ENCODE results near the gene KCNJ10.

KCNJ10 gene

GRCh38 chr1:160077486-160077885 lies 7.5 kb upstream of the KCNJ10 start:
- TF ChIP-seq OSR1 (CRISPR knock-in tag; IDR thresholded peaks at IDR 0.05) (no peak), ESRRG (CRISPR knock-in tag; IDR thresholded peaks at IDR 0.05) (no peak), ZFP30 (CRISPR knock-in tag; IDR thresholded peaks at IDR 0.05) (no peak), TCF4 (CRISPR knock-in tag; IDR thresholded peaks at IDR 0.05; ENCODE audit: borderline replicate concordance) (no peak), TOX (CRISPR knock-in tag; IDR thresholded peaks at IDR 0.05; ENCODE audit: borderline replicate concordance) (no peak), GLIS3 (CRISPR knock-in tag; IDR thresholded peaks at IDR 0.05) (no peak), RARB (CRISPR knock-in tag; IDR thresholded peaks at IDR 0.05) (no peak), ZC3H10 (CRISPR knock-in tag; IDR thresholded peaks at IDR 0.05) (no peak), CREB5 (CRISPR knock-in tag; IDR thresholded peaks at IDR 0.05; ENCODE audit: low read depth) (no peak), ZNF565 (CRISPR knock-in tag; conservative IDR thresholded peaks at IDR 0.05; ENCODE audit: low read depth) (no peak), ISL1 (CRISPR knock-in tag; IDR thresholded peaks at IDR 0.05) (no peak)
- TF ChIP-seq, protein P1, sequence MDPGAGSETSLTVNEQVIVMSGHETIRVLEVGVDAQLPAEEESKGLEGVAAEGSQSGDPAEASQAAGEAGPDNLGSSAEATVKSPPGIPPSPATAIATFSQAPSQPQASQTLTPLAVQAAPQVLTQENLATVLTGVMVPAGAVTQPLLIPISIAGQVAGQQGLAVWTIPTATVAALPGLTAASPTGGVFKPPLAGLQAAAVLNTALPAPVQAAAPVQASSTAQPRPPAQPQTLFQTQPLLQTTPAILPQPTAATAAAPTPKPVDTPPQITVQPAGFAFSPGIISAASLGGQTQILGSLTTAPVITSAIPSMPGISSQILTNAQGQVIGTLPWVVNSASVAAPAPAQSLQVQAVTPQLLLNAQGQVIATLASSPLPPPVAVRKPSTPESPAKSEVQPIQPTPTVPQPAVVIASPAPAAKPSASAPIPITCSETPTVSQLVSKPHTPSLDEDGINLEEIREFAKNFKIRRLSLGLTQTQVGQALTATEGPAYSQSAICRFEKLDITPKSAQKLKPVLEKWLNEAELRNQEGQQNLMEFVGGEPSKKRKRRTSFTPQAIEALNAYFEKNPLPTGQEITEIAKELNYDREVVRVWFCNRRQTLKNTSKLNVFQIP (CRISPR knock-in tag; IDR thresholded peaks at IDR 0.05; ENCODE audit: borderline replicate concordance, low read depth), result no peak
- no peak for ATAC-seq

DNA sequence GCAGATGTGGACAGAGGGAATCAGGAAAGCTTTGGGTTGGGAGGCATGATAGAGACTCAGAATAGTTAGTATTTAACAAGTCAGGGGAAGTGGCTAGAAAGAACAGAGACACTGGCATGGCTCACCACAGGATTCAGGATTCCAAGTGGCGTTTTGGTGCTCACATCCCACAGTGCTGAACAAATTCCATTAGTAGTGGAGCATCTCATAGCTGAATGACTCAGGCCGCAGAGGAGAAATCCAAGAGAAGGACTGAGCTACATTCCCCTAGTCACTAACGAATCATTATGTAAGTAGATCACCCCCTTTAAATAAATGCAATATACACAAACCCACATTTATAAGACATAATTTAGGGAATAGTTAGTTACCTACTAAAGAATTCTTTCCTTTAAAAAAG lies 6.3 kb upstream of the KCNJ10 start:
- no peak for TF ChIP-seq ZFP30 (CRISPR knock-in tag; IDR thresholded peaks at IDR 0.05)
- ATAC-seq, result no peak

DNA sequence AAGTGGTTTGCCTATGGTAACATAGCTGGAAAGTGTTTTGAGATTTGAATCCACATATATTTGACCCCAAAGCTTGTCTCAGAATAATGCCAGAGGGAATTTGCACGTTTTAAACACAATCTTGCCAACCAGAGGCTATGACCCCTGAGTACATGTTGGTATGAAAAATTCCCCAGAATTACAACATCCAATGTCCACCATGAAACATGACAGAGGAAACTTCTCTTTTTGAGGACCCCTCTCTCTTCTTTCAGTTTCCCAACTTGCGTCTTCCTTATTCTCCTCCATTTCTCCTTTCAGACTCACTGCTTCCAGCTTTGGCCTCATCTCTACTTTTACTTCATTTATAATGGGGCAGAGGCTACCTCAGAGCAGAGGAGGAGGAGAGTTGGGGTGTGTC lies 5.9 kb upstream of the KCNJ10 start:
- TF ChIP-seq PPARA (CRISPR knock-in tag; IDR thresholded peaks at IDR 0.05; ENCODE audit: borderline replicate concordance) (no peak), PATZ1 (CRISPR knock-in tag; IDR thresholded peaks at IDR 0.05; ENCODE audit: borderline replicate concordance) (no peak), ARNTL (CRISPR knock-in tag; IDR thresholded peaks at IDR 0.05; ENCODE audit: borderline replicate concordance, low read depth) (no peak), CSDC2 (CRISPR knock-in tag; IDR thresholded peaks at IDR 0.05) (no peak), ZNF70 (CRISPR knock-in tag; IDR thresholded peaks at IDR 0.05) (no peak), TOX (CRISPR knock-in tag; IDR thresholded peaks at IDR 0.05; ENCODE audit: borderline replicate concordance) (no peak), TCF4 (CRISPR knock-in tag; IDR thresholded peaks at IDR 0.05; ENCODE audit: borderline replicate concordance) (no peak), OSR1 (CRISPR knock-in tag; IDR thresholded peaks at IDR 0.05) (no peak), BACH2 (CRISPR knock-in tag; IDR thresholded peaks at IDR 0.05; ENCODE audit: borderline replicate concordance) (no peak), ZFP3 (CRISPR knock-in tag; IDR thresholded peaks at IDR 0.05) (no peak), ZC3H10 (CRISPR knock-in tag; IDR thresholded peaks at IDR 0.05) (no peak), RARB (CRISPR knock-in tag; IDR thresholded peaks at IDR 0.05) (no peak), CREB5 (CRISPR knock-in tag; IDR thresholded peaks at IDR 0.05; ENCODE audit: low read depth) (no peak), ZFP30 (CRISPR knock-in tag; IDR thresholded peaks at IDR 0.05) (no peak), ISL1 (CRISPR knock-in tag; IDR thresholded peaks at IDR 0.05) (no peak), ZNF8 (CRISPR knock-in tag; IDR thresholded peaks at IDR 0.05) (no peak)
- TF ChIP-seq, protein P2, sequence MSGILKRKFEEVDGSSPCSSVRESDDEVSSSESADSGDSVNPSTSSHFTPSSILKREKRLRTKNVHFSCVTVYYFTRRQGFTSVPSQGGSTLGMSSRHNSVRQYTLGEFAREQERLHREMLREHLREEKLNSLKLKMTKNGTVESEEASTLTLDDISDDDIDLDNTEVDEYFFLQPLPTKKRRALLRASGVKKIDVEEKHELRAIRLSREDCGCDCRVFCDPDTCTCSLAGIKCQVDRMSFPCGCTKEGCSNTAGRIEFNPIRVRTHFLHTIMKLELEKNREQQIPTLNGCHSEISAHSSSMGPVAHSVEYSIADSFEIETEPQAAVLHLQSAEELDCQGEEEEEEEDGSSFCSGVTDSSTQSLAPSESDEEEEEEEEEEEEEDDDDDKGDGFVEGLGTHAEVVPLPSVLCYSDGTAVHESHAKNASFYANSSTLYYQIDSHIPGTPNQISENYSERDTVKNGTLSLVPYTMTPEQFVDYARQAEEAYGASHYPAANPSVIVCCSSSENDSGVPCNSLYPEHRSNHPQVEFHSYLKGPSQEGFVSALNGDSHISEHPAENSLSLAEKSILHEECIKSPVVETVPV (CRISPR knock-in tag; IDR thresholded peaks at IDR 0.05), result no peak
- no peak for ATAC-seq

DNA sequence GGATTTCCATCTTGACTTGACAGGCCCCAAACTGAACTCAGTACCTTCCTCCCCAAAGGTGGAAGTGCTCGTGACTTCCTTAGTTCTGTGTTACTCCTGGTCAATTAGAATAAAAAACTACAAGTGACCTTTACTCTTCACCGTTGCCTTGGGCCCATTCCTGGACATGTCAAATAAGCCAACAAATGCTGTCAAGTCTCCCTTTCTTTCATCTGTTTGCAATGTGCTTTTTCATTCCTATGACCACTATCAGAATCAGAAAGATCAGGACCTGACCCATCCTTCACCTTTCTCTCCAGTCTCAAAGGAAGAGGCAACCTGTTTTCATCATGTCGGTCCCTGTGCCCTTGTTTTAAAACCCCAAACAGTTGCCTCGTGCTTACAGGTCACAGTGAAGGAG lies 4.9 kb upstream of the KCNJ10 start:
- TF ChIP-seq PATZ1 (CRISPR knock-in tag; IDR thresholded peaks at IDR 0.05; ENCODE audit: borderline replicate concordance) (no peak), TOX (CRISPR knock-in tag; IDR thresholded peaks at IDR 0.05; ENCODE audit: borderline replicate concordance) (no peak), ZNF70 (CRISPR knock-in tag; IDR thresholded peaks at IDR 0.05) (no peak), CSDC2 (CRISPR knock-in tag; IDR thresholded peaks at IDR 0.05) (no peak), SNAI2 (CRISPR knock-in tag; IDR thresholded peaks at IDR 0.05) (no peak), ZNF8 (CRISPR knock-in tag; IDR thresholded peaks at IDR 0.05) (no peak), ZFP3 (CRISPR knock-in tag; IDR thresholded peaks at IDR 0.05) (no peak), BACH2 (CRISPR knock-in tag; IDR thresholded peaks at IDR 0.05; ENCODE audit: borderline replicate concordance) (no peak), PPARA (CRISPR knock-in tag; IDR thresholded peaks at IDR 0.05; ENCODE audit: borderline replicate concordance) (no peak), ARNTL (CRISPR knock-in tag; IDR thresholded peaks at IDR 0.05; ENCODE audit: borderline replicate concordance, low read depth) (no peak), OSR1 (CRISPR knock-in tag; IDR thresholded peaks at IDR 0.05) (no peak), ZNF565 (CRISPR knock-in tag; conservative IDR thresholded peaks at IDR 0.05; ENCODE audit: low read depth) (no peak), RARB (CRISPR knock-in tag; IDR thresholded peaks at IDR 0.05) (no peak)
- TF ChIP-seq, protein P2 (CRISPR knock-in tag; IDR thresholded peaks at IDR 0.05), result no peak
- no peak for ATAC-seq
